HepG2 (cell line): ENCODE measurements around the gene GRM4. TPM values are rescaled to one million over a fixed set of nuclear protein-coding genes. Genes with fewer than 3 reads are reported as not detected.

Experiments
- AHDC1 ChIP-seq: sonication (generic); formaldehyde crosslinking; IDR thresholded peaks from 2 replicates; pipeline ENCODE4 v1.5.1; 2020; ENCODE audit warnings: mild to moderate bottlenecking, missing genetic modification reagents, borderline replicate concordance
- ATF1 ChIP-seq: IDR thresholded peaks from 2 replicates; pipeline ENCODE4 v1.6.1; 2016; ENCODE audit warnings: mild to moderate bottlenecking, control low read depth
- CBX1 ChIP-seq: IDR thresholded peaks from one replicate; pipeline ENCODE4 v1.6.1; 2016; ENCODE audit warnings: antibody characterized with exemption, low read depth
- CREB1 ChIP-seq, 2 experiments: fragments of 450-650 bp in 1 of 2; IDR thresholded peaks; 2 replicates each; pipeline ENCODE4 v1.6.1; 2016 to 2017; ENCODE audit warnings: control low read depth in 1 of 2, mild to moderate bottlenecking in 1 of 2, missing compliant biosample characterization in 1 of 2, missing genetic modification characterization in 1 of 2
- E2F5 ChIP-seq: sonication (generic); formaldehyde crosslinking; conservative IDR thresholded peaks from 2 replicates; pipeline ENCODE4 v1.4.0; 2020; ENCODE audit warnings: missing genetic modification reagents
- GMEB2 ChIP-seq: IDR thresholded peaks from 2 replicates; pipeline ENCODE4 v1.6.1; 2016; ENCODE audit warnings: missing biosample characterization, missing genetic modification reagents, low read depth
- GTF2F1 ChIP-seq: fragments of 150-350 bp; IDR thresholded peaks from 2 replicates; pipeline ENCODE4 v1.6.1; 2014; ENCODE audit warnings: low read length
- HDAC1 ChIP-seq: sonication (generic); formaldehyde crosslinking; IDR thresholded peaks from 2 replicates; pipeline ENCODE4 v1.5.1; 2020; ENCODE audit warnings: mild to moderate bottlenecking, missing genetic modification reagents
- HNRNPUL1 ChIP-seq: fragments of 200-400 bp; formaldehyde crosslinking; IDR thresholded peaks from 2 replicates; pipeline ENCODE4 v1.6.1; 2017; ENCODE audit warnings: low read depth, mild to moderate bottlenecking, low read length, moderate library complexity
- IRF1 ChIP-seq: sonication (generic); formaldehyde crosslinking; IDR thresholded peaks from 2 replicates; pipeline ENCODE4 v1.4.0; 2020; ENCODE audit warnings: low read depth, mild to moderate bottlenecking, missing genetic modification reagents
- JARID2 ChIP-seq: sonication (generic); formaldehyde crosslinking; IDR thresholded peaks from 2 replicates; pipeline ENCODE4 v1.8.1; 2023; ENCODE audit warnings: missing genetic modification reagents, inconsistent platforms; ENCODE audit not compliant: insufficient replicate concordance
- NAIF1 ChIP-seq: sonication (generic); formaldehyde crosslinking; IDR thresholded peaks from 2 replicates; pipeline ENCODE4 v1.5.0; 2020; ENCODE audit warnings: mild to moderate bottlenecking, missing genetic modification reagents, borderline replicate concordance
- PATZ1 ChIP-seq: sonication (generic); formaldehyde crosslinking; IDR thresholded peaks from 2 replicates; pipeline ENCODE4 v1.4.0; 2020; ENCODE audit warnings: missing genetic modification reagents
- SMYD3 ChIP-seq: sonication (generic); formaldehyde crosslinking; IDR thresholded peaks from 2 replicates; pipeline ENCODE4 v1.8.1; 2023; ENCODE audit warnings: mild to moderate bottlenecking, missing genetic modification reagents
- XBP1 ChIP-seq: sonication (generic); formaldehyde crosslinking; IDR thresholded peaks from 2 replicates; pipeline ENCODE4 v1.5.0; 2020; ENCODE audit warnings: missing genetic modification reagents
- ZMAT5 ChIP-seq: sonication (generic); formaldehyde crosslinking; IDR thresholded peaks from 2 replicates; pipeline ENCODE4 v1.5.0; 2020; ENCODE audit warnings: mild to moderate bottlenecking, low read depth, missing genetic modification reagents, borderline replicate concordance
- ZNF558 ChIP-seq: sonication (generic); formaldehyde crosslinking; IDR thresholded peaks from 2 replicates; pipeline ENCODE4 v1.9.0; 2022; ENCODE audit warnings: mild to moderate bottlenecking, missing genetic modification reagents, borderline replicate concordance
- ZNF569 ChIP-seq: sonication (generic); formaldehyde crosslinking; IDR thresholded peaks from 2 replicates; pipeline ENCODE4 v1.5.0; 2020; ENCODE audit warnings: mild to moderate bottlenecking, missing genetic modification reagents, moderate library complexity, borderline replicate concordance
- ZNF674 ChIP-seq: sonication (generic); formaldehyde crosslinking; IDR thresholded peaks from 2 replicates; pipeline ENCODE4 v1.5.0; 2020; ENCODE audit warnings: low read depth, mild to moderate bottlenecking, missing genetic modification reagents
- polyA plus RNA-seq, 8 experiments: library from polyadenylated mRNA; depleted of rRNA in 3 of 8; stranded (reverse) in 7 of 8; unstranded in 1 of 8; fragments of >200 nt; fragmentation: Illumina TruSeq in 4 of 8; extraction: Trizol in 4 of 8; gene quantifications; 2 replicates each; pipeline versions ENCODE4 v1.2.1 to v1.2.3, GENCODE V29; 2011 to 2016; ENCODE audit warnings: low read depth in 4 of 8, missing spikeins in 1 of 8, mixed read lengths in 1 of 8; ENCODE audit not compliant: insufficient read depth in 1 of 8
- total RNA-seq, 5 experiments: library from RNA; depleted of rRNA; stranded (reverse); fragments of >200 nt; fragmentation: Illumina TruSeq; extraction: Trizol; gene quantifications; 2 replicates each; pipeline ENCODE4 v1.2.3, GENCODE V29; 2016; ENCODE audit warnings: low read depth in 1 of 5

GRM4 gene
- total and polyA plus RNA-seq, 2 of the 13 experiments (the other 11 are each of a cell fraction or from before 2014, with no cell fraction given): not detected

- TF ChIP-seq NAIF1 (CRISPR knock-in tag) (no peak), JARID2 (CRISPR knock-in tag) (no peak), XBP1 (CRISPR knock-in tag) (peak; percentile 88), CREB1 (IDR thresholded peaks at IDR 0.05) (no peak), CREB1 (CRISPR knock-in tag; IDR thresholded peaks at IDR 0.05) (no peak), E2F5 (no peak), HDAC1 (no peak), ATF1 (CRISPR knock-in tag) (no peak), PATZ1 (CRISPR knock-in tag) (no peak), ZNF558 (CRISPR knock-in tag) (peak; percentile 41; the same call in 1 of the 2 replicates), ZMAT5 (no peak), ZNF569 (CRISPR knock-in tag) (no peak), AHDC1 (CRISPR knock-in tag) (no peak), IRF1 (CRISPR knock-in tag) (no peak), SMYD3 (CRISPR knock-in tag) (no peak), GMEB2 (no peak), GTF2F1 (no peak), HNRNPUL1 (no peak), ZNF674 (CRISPR knock-in tag) (no peak), CBX1 (no peak)
Measured at GRCh38 chr6:34115403-34115795, 30.5 kb downstream of the GRM4 start (continued).
